GM12874 (cell line): ENCODE results near the gene RGS5.

ENCODE experiments used
- TF ChIP-seq, protein P1 (sequence below): IDR thresholded peaks from 2 replicates; pipeline ENCODE4 v1.5.1; 2011; ENCODE audit warnings: low read depth, mild to moderate bottlenecking, control low read depth, low read length, moderate library complexity; ENCODE audit not compliant: insufficient read depth

RGS5 gene

DNA sequence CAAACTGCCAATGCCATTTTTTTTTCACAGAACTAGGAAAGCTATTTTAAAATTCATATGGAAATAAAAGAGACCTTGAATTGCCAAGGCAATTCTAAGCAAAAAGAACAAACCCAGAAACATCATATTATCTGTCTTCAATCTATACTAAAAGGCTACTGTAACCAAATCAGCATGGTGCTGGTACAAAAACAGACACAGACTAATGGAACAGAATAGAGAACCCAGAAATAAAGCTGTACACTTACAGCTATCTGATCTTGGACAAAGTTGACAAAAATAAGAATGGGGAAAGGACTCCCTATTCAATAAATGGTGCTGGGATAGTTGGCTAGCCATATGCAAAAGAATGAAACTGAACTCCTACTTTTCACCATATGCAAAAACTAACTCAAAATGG, 83.0 kb downstream of the RGS5 start:
- TF ChIP-seq, protein P1, sequence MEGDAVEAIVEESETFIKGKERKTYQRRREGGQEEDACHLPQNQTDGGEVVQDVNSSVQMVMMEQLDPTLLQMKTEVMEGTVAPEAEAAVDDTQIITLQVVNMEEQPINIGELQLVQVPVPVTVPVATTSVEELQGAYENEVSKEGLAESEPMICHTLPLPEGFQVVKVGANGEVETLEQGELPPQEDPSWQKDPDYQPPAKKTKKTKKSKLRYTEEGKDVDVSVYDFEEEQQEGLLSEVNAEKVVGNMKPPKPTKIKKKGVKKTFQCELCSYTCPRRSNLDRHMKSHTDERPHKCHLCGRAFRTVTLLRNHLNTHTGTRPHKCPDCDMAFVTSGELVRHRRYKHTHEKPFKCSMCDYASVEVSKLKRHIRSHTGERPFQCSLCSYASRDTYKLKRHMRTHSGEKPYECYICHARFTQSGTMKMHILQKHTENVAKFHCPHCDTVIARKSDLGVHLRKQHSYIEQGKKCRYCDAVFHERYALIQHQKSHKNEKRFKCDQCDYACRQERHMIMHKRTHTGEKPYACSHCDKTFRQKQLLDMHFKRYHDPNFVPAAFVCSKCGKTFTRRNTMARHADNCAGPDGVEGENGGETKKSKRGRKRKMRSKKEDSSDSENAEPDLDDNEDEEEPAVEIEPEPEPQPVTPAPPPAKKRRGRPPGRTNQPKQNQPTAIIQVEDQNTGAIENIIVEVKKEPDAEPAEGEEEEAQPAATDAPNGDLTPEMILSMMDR: no peak

DNA sequence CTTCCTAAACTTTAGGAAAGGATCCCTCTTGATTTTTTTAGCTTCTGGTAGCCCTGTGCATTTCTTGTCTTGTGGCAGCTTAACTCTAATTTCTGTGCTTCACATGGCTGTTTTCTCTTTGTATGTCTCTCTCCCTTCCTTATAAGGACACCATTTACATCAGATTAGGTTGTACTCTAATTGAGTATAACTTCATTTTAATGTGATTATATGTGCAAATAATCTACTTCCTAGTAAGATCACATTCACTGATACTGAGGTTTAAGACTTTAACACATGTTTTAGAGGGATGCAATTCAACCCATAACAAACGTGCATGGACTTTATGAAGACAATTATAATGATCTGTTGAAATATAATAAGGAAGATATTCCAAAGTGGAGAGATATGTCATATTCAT, 86.8 kb downstream of the RGS5 start:
- TF ChIP-seq, protein P1: no peak

DNA sequence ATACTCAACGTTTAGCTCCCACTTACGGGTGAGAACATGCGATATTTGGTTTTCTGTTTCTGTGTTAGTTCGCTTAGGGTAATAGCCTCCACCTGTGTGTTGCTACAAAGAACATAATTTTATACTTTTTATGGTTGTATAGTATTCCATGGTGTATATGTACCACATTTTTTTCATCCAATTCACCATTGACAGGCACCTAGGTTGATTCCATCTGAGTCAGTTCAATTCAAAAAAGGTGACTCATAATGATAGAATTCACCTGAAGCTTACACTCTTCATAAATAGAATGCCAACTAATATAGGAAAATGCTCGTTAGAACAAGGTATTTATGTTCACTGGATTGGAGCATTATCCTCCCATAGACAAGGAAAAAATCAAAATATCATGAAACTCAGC, 95.1 kb downstream of the RGS5 start:
- TF ChIP-seq, protein P1: no peak

DNA sequence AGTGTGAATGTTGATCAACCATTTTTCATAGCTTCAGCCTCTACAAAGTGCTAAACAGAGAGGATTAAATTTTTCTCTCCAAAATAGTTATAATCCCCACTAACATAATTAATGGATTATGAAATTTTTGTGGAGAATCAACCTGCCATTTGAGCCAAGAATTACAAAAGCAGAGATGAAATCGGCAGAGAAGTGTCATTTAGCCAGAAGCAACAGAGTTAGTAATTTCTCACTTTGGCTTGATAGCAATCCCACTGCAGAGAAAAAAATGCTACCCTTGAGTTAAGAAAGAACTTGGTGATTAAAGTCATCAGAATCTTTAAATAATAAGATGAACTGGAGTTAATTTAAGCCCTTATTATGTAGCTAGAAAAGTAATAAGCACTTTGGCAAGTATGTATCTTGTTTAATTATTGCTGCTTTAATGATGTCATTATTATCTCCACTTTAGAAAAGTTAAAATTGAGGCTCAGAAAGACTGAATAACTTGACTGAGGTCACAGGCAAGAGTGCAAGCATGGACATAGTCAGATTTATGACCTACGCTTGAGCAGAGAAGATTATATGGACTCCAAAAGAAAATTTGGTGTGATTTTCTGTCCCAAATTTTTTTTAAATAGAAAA, 96.2 kb downstream of the RGS5 start:
- TF ChIP-seq, protein P1: no peak

DNA sequence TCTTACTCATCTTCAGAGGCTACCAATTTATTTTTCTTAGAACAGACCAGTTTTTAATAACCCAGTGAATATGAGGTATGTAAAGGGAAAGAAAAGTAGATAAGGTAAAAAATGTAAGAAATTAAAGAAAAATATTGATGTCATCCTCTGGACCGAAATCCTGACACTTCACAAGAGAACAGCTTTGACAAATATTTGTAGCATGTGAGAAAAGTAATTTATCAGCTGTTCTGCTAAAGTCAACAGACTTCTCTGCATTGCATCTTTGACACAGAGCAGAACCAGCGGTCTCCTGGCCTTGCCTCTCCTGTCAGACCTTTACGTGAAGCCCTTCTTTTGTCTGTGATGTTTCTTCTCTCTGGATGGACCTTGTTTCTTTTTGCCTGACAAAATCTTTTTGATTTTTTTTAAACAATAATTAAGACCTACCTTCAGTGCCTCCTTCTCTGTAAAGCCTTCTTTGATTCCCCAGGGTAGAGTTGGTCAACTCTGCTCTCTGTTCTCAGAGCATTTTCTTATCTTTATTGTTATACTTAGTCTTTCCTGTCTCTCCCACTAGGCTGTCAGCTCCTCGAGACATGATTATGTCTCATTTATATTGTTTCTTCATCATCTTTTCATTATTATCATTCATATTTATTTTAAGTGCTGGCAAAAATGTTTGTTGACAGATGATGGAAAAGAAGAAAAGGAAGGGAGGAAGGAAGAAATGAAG, 98.2 kb downstream of the RGS5 start:
- TF ChIP-seq, protein P1: no peak

DNA sequence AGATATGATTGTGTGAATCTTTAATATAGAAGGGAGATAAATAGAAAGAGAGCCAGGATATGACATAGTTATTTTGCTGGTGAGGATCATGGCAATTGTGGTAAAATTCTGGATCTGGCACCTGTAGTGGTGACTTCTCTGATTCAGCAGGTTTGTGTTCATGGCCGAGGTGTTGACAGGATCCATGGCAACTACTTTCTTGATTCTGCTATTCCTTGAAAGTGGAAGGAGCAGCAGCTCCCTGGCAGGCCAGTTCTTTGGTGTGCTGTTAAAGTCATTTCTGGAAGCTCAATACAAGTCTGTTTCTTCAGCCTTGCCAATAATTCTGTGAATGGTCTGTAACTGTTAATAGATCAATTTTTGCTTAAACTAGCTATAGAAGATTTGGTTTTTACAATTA, 100.1 kb downstream of the RGS5 start:
- TF ChIP-seq, protein P1: no peak

DNA sequence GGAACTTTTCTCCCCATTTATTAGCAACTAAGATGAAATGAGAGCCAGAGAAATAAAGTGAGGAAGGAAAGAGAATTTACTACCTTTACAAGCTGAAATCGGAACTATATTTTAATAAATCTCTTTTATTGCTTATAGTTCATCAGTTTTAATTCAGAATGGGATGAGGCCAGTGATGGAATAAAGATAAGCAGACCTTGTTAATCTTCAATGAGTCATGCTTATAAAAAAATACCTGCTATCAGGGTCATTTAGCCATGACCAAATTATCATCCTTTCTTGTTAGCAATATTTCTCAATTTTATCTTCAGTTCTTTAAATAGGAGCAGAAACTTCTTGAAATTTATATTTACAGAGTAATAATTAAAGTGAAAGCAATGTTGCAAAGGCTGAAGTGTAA, 107.5 kb downstream of the RGS5 start:
- TF ChIP-seq, protein P1: no peak
